Measurements from ENCODE around the gene TNS4.
A peak's percentile ranks its signal among the peaks of the same experiment; 100 is the strongest.

Gene TNS4

GRCh38 chr17:40453881-40454612, 47.4 kb downstream of the TNS4 start:
- no peak for DNase-seq

DNA sequence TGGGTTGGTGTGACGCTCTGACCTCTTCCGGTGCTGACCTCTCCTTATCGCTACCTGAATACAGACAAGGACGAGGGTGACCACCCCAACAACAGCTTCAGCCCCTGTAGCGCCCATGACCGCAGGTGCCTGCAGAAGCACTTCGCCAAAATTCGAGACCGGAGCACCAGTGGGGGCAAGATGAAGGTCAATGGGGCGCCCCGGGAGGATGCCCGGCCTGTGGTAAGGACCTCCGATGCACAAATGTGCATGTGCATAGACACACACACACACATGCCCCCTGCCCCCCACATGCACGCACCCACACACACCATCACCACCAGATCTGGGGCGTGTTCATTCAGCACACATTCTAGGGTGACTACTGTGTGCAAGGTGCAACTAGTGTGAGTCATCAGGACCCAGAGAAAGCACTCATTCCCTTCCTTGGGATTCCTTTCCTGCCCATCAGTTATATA, 48.5 kb downstream of the TNS4 start:
- no peak for DNase-seq

DNA sequence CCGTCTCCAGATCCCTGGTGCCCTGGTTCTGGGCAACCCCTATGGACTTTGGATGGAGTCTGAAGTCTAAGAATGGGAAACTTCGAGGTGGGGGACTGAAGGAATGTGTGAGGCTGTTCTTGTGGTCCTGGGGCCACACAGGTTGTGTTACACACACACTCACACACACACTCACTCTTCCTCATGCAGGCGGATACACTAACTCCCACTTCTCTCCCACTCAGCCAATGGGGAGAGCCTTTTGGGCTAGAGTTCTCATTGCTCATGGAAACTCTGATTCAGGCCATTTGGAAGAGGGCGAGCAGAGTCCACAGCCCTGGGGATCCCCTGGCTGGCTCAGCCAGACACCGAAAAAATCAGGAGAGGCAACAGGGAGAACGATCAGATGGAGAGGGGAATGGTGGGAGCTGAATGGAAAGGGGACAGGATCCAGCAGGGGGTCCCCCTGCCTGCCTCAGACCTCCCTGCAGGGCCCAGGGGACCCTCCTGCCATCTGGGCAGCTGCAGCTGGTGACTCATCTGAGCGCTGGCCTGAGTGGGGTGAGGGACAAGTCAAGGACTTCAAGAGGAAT, 49.1 kb downstream of the TNS4 start:
- DNase-seq, result no peak

DNA sequence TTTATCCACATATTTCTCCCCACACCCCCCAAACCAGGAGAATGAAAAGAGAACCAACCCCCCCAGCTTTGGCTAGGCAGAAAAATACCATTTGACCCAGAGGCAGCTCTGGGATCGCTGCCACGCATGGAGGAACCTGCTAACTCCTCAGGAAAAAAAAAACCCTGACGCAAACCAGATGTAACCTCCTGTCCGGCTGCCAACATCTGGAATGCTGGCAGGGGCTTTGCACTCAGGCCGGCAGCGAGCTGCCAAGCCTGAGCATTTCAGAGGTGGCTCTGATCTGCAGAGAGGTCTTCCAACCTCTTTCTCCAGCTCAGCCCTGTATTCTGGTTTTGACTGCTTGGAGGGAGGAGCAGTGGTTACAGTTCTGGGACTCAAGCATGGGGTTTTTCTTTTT, 50.0 kb downstream of the TNS4 start:
- DNase-seq, result no peak

- DNase-seq, result peak; percentile 44
Measured at GRCh38 chr17:40450175-40450574, 51.2 kb downstream of the TNS4 start.

DNA sequence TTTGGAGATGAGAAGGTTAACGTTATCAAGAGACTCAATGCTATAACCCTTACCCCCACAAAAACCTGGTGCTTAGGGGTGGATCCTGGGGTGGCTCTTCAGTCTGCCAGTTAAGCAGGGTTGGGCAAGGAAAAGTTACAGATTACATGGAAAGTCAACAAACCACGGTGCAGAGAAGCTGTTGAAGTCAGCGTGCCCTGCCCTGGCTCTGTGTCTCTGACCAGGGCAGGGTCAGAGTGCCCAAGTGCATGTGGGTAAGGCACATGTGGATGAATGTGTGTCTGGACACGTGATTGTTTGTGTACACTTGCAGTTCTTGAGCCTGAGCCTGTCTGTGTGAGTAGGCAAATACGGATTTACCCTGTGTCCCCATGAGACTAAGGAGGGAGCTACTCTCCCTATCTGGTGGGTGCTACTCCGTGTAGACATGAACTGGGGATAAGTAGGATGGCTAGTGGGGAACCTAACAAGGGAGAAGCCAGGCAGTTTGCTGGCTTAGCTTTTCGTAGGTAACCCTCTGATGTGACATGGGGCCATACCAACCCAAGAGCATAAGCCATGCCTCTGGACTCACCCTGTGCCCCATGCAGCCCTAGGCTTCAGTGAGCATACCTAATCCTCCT, 52.7 kb downstream of the TNS4 start:
- DNase-seq, result no peak

DNA sequence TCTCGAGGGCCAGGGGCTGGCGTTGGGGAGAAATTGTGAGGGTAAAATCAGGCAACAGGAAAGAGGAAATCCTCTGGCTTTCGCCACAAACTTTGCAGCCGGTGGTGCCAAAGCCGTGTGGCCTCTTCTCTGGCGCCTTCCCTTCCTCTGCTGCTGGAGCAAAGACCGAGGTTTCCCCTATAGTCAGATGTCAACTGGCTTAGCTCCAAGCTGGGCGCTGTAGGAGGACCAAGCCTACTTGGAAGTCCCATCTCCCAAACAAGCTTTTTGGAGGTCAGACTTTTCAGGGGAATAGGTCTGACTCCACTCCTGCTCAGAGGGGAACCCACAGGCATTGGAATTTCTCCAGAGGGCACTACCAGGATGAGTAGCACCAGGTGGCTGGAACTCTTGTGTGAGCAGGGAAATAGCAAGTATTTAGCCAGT, 53.2 kb downstream of the TNS4 start:
- DNase-seq, result no peak

DNA sequence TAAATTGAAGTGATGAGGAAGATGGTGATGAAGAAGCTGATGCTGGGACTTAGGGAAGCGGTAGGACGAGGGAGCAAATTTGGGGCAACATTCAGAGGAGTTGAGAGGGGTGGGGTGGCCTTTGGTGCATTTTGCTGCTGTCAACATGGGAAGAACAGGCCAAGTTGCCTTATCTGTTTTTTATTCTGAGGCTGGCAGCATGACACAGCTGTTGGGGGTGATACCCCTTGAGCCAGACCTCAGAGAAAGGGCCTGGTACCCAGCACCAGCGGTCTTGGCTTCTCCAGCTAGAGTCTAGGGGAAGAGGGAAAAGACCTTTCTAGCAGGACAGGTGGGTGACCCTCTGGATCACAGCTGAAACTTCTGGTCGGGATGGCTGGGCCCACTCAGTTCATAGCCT, 53.6 kb downstream of the TNS4 start:
- DNase-seq, result no peak

DNA sequence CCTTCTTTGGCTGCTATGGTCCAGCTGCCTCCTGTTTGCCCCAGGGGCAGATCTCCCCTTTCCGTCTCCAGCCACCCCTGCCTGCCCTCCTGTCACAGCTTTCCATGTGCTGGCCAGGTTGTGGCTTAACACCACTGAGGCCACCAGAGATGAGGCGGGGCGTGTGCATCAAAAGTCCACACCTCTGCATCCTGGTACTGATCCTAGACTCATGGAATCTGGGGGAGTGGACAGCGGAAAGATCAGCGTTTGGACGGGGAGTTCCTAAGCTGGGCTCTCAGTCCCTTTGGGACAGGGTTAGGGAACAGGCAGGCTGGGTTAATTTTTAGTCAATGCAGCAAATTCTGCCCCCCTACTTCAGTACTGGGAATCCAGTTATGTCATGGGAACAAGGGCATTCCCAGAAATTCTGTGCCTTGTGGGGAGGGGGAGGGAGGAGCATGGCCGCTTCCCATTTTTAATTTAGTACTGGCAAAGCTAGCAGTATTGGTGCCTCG, 54.2 kb downstream of the TNS4 start:
- DNase-seq, result no peak

GRCh38 chr17:40445751-40446468, 55.5 kb downstream of the TNS4 start:
- DNase-seq, result no peak

DNA sequence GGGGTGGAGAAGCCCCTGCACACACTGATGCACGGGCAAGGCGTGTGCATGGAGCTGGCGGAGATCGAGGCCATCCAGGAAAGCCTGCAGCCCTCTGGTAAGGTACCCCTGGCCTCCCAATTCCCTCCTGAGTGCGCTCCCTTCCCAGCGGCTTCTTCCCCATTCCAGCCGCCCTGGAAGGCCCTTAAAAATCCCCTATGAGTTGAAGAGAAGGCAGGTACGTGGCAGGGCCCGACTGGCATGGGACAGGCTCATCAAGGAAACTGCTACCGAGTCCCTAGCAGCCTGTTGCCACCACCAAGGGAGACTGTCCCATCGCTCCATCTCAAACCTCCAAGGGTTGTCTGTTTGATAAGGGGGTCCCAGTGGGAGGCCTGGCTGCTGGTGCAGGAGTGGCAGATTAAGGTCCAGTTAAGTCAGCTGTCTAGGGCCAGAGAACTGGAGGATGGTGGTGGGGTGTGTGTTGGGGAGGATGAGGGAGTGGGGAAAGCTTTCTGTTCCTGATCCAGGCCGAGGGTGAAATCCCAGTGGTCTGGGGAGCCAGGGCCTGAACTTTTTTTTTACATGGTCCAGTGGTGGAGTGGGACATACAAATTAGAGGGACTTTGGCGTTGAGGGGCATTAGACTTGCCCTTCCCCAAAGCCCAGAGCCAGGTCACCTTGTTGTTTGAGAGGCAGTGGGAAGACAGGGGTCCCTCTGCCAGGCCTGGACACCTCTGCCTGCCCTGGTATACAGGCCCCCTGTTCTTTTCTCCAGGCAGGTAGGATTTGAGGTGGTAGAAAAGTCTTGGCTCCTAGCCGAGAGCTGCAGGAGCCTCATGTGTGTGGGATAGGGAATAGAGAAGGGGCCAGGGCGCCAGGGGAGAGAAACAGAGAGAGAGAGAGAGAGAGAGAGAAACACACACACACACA, 57.2 kb downstream of the TNS4 start:
- no peak for DNase-seq

DNA sequence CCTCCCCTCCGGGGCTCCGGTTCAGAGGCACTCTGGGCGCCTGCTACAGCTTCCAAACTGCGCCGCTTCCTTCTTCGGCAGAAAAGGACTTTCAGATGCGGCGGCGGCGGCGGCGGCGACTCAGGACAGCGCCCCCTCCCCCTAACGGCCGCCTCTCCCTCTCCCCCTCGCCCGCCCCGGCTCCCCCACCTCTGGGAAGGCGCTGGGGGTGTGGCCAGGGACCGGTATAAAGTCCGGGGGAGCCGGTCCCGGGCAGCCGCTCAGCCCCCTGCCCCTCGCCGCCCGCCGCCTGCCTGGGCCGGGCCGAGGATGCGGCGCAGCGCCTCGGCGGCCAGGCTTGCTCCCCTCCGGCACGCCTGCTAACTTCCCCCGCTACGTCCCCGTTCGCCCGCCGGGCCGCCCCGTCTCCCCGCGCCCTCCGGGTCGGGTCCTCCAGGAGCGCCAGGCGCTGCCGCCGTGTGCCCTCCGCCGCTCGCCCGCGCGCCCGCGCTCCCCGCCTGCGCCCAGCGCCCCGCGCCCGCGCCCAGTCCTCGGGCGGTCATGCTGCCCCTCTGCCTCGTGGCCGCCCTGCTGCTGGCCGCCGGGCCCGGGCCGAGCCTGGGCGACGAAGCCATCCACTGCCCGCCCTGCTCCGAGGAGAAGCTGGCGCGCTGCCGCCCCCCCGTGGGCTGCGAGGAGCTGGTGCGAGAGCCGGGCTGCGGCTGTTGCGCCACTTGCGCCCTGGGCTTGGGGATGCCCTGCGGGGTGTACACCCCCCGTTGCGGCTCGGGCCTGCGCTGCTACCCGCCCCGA, 58.0 kb downstream of the TNS4 start, which contains the start of gene IGFBP4:
IGFBP4 (plus strand) TSS at position 255 of the 792 bp plus-strand sequence; CDS start at position 541, 286 bp downstream.
- peak; percentile 66 for DNase-seq

- no peak for DNase-seq
Measured at GRCh38 chr17:40442392-40443195, 58.8 kb downstream of the TNS4 start.

GRCh38 chr17:40440166-40440565, 61.3 kb downstream of the TNS4 start:
- no peak for DNase-seq

DNA sequence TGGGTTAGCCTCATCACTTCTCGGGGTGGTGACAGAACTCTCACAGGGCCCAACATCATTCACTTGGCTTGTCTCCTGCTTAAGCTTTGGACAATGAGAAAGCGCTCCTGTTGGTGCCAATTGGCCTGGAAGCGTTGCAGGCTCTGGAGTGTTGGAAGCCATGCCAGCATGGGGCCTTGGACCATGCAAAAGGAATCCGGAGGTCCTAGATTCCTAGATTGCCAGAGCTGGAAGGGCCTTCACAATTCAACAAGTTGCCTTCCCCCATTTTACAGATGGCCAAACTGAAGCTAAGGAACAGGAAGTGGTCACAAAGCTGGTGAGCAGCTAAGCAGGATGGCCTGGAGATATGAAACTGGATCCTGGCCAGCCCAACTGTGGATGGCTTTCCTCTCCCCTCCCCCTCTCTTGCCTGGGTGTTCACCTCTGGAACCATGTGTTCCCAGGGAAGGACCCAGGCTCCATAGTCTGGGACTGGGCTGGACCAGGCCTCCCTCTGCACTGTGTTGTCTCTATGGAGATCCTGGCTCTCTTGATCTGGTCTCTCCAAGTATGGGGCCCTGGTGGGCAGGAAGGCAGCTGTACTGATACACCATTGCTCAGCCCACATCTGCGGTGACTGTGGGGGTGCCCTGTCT, 64.2 kb downstream of the TNS4 start:
- DNase-seq, result no peak

GRCh38 chr17:40436636-40437035, 64.8 kb downstream of the TNS4 start:
- DNase-seq, result no peak

DNA sequence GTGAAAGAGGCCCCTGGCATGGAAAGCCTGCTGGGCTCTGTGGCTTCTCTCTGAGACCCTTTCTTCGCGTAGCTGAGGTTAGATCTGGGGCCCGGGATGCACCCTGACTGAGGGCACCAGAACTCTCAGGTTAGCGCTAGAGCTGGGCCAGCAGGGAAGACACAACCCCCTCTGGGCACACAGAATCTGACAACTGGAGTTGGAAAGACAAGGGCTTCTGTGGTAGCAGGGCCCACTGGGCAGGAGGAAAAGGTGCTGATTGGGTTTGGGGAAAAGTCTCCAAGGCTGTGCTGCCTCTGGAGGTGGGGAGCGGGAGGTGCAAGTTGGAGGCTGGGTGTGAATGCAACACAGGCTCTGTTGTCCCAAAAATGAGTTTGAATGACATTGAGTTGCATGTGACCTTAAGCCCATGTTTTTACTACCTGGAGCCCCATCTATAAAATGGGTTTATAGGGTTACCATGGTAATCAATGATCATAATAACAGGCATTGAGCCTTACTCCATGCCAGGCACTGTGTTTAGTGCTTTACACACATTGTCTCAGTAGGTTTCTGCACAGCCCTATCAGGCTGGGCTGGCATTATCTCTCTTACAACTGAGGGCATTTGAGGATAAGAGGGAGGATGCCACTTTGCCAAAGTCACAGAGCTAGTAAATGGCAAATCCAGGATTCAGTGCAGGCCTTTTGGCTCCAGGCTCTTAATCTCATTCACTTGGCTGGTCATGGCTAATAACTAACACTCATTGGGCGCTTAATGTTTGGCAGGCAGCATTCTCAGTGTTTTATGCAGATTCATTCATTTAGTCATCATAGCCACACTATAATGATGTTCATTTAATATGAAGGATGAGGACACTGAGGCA, 67.6 kb downstream of the TNS4 start:
- no peak for DNase-seq

DNA sequence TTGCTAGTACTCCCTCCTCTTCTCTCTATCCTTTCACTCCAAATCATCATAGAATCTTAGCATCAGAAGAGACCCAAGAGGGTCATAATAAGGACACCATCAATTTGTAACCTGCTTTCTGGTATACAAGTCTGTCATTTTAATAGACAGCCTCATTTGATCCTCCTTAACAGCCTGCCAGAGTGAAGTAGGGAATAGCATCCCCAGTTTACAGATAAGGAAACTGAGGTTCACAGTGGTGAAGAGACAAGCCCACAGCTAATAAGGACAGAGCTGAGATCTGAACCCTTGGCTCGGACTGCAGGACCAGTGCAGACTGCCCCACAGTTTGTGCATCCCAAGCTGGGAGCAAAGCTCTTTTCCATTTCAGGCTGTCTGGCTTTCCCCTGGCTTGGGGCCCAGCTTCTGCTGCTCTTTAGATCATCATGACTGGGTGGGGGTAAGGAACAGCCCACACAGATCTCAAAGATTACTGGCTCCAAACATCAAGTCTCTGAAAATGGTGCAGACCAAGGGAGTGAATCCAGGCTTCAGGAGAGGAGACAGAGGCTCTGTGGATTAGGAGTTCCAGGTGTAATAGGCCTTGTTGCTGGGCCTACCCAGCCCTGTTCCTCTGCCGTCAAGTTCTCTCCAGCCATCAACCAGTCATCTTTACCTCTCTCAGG, 68.4 kb downstream of the TNS4 start:
- no peak for DNase-seq

All from activated CD4-positive, alpha-beta T cell treated with anti-CD3 and anti-CD28 coated beads, Interleukin-2, amount 50 U/mL, for 1 hour (primary cell).